GM12878 (cell line): ENCODE results near the gene SLC25A42. TPM values are rescaled to one million over a fixed set of nuclear protein-coding genes. Genes with fewer than 3 reads are reported as not detected.

Experiments
- ATAC-seq: fragments of 200-7000 bp; cut with Tn5 transposase; 3 replicates; pipeline ENCODE4 v1.9.1; 2020; ENCODE audit warnings: mild to moderate bottlenecking, moderate library complexity
- BruUV-seq: library from RNA; stranded (reverse); fragments of 400-500 nt; replicated peaks from 2 replicates; lab custom pipeline; 2021; lab: Mats Ljungman, UMichigan
- CTCF ChIA-PET: fragments of 300-600 bp; sonication (Branson Sonifier 250); formaldehyde crosslinking; extraction: SDS; loops from one replicate; lab custom pipeline; 2021; ENCODE audit warnings: inconsistent platforms; lab: Yijun Ruan, JAX
- POLR2A ChIA-PET: fragments of 350-600 bp; formaldehyde crosslinking; extraction: SDS; loops from one replicate; lab custom pipeline; 2021; ENCODE audit warnings: inconsistent platforms; lab: Charles Lee
- RAD21 ChIA-PET: fragments of 300-600 bp; sonication (Branson Sonifier 250); formaldehyde crosslinking; loops from one replicate; lab custom pipeline; 2023; ENCODE audit warnings: antibody characterized with exemption; ENCODE audit not compliant: unreplicated experiment; lab: Charles Lee
- SMC1A ChIA-PET: fragments of 300-600 bp; sonication (Branson Sonifier 250); formaldehyde crosslinking; loops from one replicate; lab custom pipeline; 2023; ENCODE audit not compliant: unreplicated experiment, uncharacterized antibody; lab: Charles Lee
- DNase-seq: peaks from one replicate; pipeline ENCODE4 v3.0.0-alpha.2; 2011; ENCODE audit warnings: low read depth, low spot score
- FAIRE-seq: peaks from 3 replicates; lab custom pipeline; 2011; peaks lifted over from hg19 to GRCh38; lab: Jason Lieb, UNC
- H2AFZ ChIP-seq: 2 replicates; pipeline ENCODE4 v1.6.0; 2011; ENCODE audit warnings: low read depth, low read length, control low read depth; ENCODE audit not compliant: control insufficient read depth
- H3K27ac ChIP-seq: 2 replicates; pipeline ENCODE4 v1.5.1; 2011; ENCODE audit warnings: control low read depth; ENCODE audit not compliant: control insufficient read depth, insufficient read depth
- H3K27me3 ChIP-seq, 2 experiments: replicated peaks in 1 of 2; 2 replicates each; pipeline versions ENCODE4 v1.6.0 to v1.6.1; 2011; ENCODE audit warnings: low read length in 1 of 2; ENCODE audit not compliant: control insufficient read depth in 2 of 2, insufficient read depth in 2 of 2
- H3K36me3 ChIP-seq, 2 experiments: 2 replicates each; pipeline ENCODE4 v1.5.1; 2011; ENCODE audit warnings: low read length in 1 of 2; ENCODE audit not compliant: control insufficient read depth in 2 of 2, insufficient read depth in 2 of 2
- H3K4me1 ChIP-seq: 2 replicates; pipeline ENCODE4 v1.6.1; 2011; ENCODE audit warnings: mild to moderate bottlenecking, low read length, moderate library complexity, mixed read lengths; ENCODE audit not compliant: control insufficient read depth, insufficient read depth
- H3K4me2 ChIP-seq: 2 replicates; pipeline ENCODE4 v1.6.0; 2011; ENCODE audit warnings: control low read depth; ENCODE audit not compliant: control insufficient read depth, insufficient read depth
- H3K4me3 ChIP-seq: fragments of 200-600 bp; sonication (generic); 2 replicates; pipeline ENCODE4 v1.5.1; 2016
- H3K79me2 ChIP-seq: 2 replicates; pipeline ENCODE4 v1.6.0; 2011; ENCODE audit warnings: low read length; ENCODE audit not compliant: control insufficient read depth, insufficient read depth
- H3K9ac ChIP-seq: 2 replicates; pipeline ENCODE4 v1.8.0; 2011; ENCODE audit warnings: low read length, control low read depth, mixed read lengths; ENCODE audit not compliant: control insufficient read depth, insufficient read depth
- H3K9me3 ChIP-seq: replicated peaks from 3 replicates; pipeline ENCODE4 v1.5.1; 2011; ENCODE audit warnings: mild to moderate bottlenecking, low read length; ENCODE audit not compliant: control insufficient read depth, insufficient read depth
- H4K20me1 ChIP-seq: 2 replicates; pipeline ENCODE4 v1.6.0; 2011; ENCODE audit not compliant: control insufficient read depth, insufficient read depth
- BMI1 ChIP-seq: fragments of 450-650 bp; IDR thresholded peaks from 2 replicates; pipeline ENCODE4 v1.6.1; 2016; ENCODE audit warnings: mild to moderate bottlenecking, moderate library complexity, borderline replicate concordance
- CTCF ChIP-seq, 3 experiments: IDR thresholded peaks in 2 of 3; conservative IDR thresholded peaks in 1 of 3; 2 replicates each; pipeline ENCODE4 v1.5.1; 2011; ENCODE audit warnings: low read depth in 3 of 3, low read length in 3 of 3, mild to moderate bottlenecking in 3 of 3, control low read depth in 2 of 3, moderate library complexity in 2 of 3, inconsistent platforms in 1 of 3, mixed read lengths in 1 of 3; ENCODE audit not compliant: control insufficient read depth in 2 of 3, insufficient read depth in 1 of 3; ENCODE audit errors: extremely low read depth in 1 of 3
- ELK1 ChIP-seq: IDR thresholded peaks from 2 replicates; pipeline ENCODE4 v1.6.1; 2012; ENCODE audit warnings: low read depth, low read length, improper control_type of control experiment
- IKZF1 ChIP-seq: fragments of 450-650 bp; conservative IDR thresholded peaks from 2 replicates; pipeline ENCODE4 v1.6.1; 2017; ENCODE audit warnings: antibody characterized with exemption, mild to moderate bottlenecking
- MXI1 ChIP-seq: fragments of 150-350 bp; IDR thresholded peaks from 2 replicates; pipeline ENCODE4 v1.6.1; 2011; ENCODE audit warnings: low read depth, mild to moderate bottlenecking, inconsistent platforms, low read length, improper control_type of control experiment
- POU2F2 ChIP-seq: IDR thresholded peaks from 3 replicates; pipeline ENCODE4 v1.6.1; 2011; ENCODE audit warnings: low read depth, mild to moderate bottlenecking, low read length, borderline replicate concordance
- RAD21 ChIP-seq: IDR thresholded peaks from 2 replicates; pipeline ENCODE4 v1.6.1; 2011; ENCODE audit warnings: mild to moderate bottlenecking, low read depth, low read length, moderate library complexity; ENCODE audit not compliant: insufficient read depth
- SMC3 ChIP-seq: IDR thresholded peaks from 2 replicates; pipeline ENCODE4 v1.6.1; 2011; ENCODE audit warnings: low read length, improper control_type of control experiment, borderline replicate concordance
- TCF3 ChIP-seq: IDR thresholded peaks from 2 replicates; pipeline ENCODE4 v1.6.1; 2012; ENCODE audit warnings: low read depth, mild to moderate bottlenecking, low read length, borderline replicate concordance; ENCODE audit not compliant: insufficient read depth
- YY1 ChIP-seq: IDR thresholded peaks from 2 replicates; pipeline ENCODE4 v1.6.1; 2011; ENCODE audit warnings: low read depth, mild to moderate bottlenecking, low read length
- WGBS: methylation state at CpG from one replicate; pipeline ENCODE4 v1.1.6; 2016; ENCODE audit warnings: low lambda C conversion rate; ENCODE audit not compliant: insufficient replicate concordance, insufficient coverage; ENCODE audit errors: missing lambda C conversion rate; 5-methylcytosine and 5-hydroxymethylcytosine counted together
- in situ Hi-C: fragments of 300-500 bp; cut with MboI; formaldehyde crosslinking; loops from 9 replicates; pipeline ENCODE4 v1.14.3; 2018; ENCODE audit warnings: mixed read lengths
- intact Hi-C: fragments of 100-400 bp; cut with micrococcal nuclease; formaldehyde crosslinking; loops from one replicate; pipeline ENCODE4 v1.14.2; 2022; ENCODE audit not compliant: unreplicated experiment
- polyA plus RNA-seq, 11 experiments: library from polyadenylated mRNA; depleted of rRNA in 4 of 11; unstranded in 6 of 11; stranded (reverse) in 5 of 11; fragments of >200 nt; fragmentation: Nextera tagmentation in 4 of 11; fragmentation: Illumina TruSeq in 1 of 11; extraction: Ambion mirVana in 4 of 11; extraction: Trizol in 1 of 11; gene quantifications; 1 replicate in 1 of 11; 2 replicates in 10 of 11; pipeline versions ENCODE4 v1.2.1 to v1.2.3, GENCODE V29; 2011 to 2016; ENCODE audit warnings: inconsistent platforms in 2 of 11, missing spikeins in 2 of 11, low read depth in 1 of 11
- total RNA-seq, 4 experiments: library from RNA; depleted of rRNA in 3 of 4; stranded (reverse); fragments of >200 nt in 3 of 4; fragmentation: Illumina TruSeq in 1 of 4; extraction: Trizol in 1 of 4; gene quantifications; 2 replicates each; pipeline versions ENCODE4 v1.2.1 to v1.2.3, GENCODE V29; 2013 to 2021

Gene SLC25A42
- total and polyA plus RNA-seq, 10 of the 15 experiments (the other 5 are each of a cell fraction or from before 2014, with no cell fraction given) = 0.24 to 19.2 (median 9.6) TPM

GRCh38 chr19:19053508-19054314 lies 10.1 kb upstream of the SLC25A42 start:
- H3K36me3 ChIP-seq = peaks cover 30 to 42% of the 10 kb centered on the region in 2 experiments
- BruUV-seq = no TSS peak
- DNase-seq = no peak
- peak; percentile 80 for ATAC-seq
- ChIA-PET CTCF (interaction anchor here (0.6 to 3.7 kb wide), 17 partner anchors 13 to 123 kb away, joined by 3 to 24 read pairs (median 4); no protein-coding TSS in a partner anchor), RAD21 (interaction anchor here (0.8 kb wide), 1 partner anchor 62 kb away, joined by 4 read pairs; no protein-coding TSS in a partner anchor), POLR2A (no interaction called here), SMC1A (interaction anchor here (0.6 to 1.6 kb wide), 7 partner anchors 33 to 121 kb away, joined by 3 to 6 read pairs (median 3); no protein-coding TSS in a partner anchor)
- H3K27me3 ChIP-seq = no peaks in the 10 kb centered on the region
- WGBS = 93% methylated on average over 24 of the region's 25 CpGs
- no peak overlapping the region for H3K27ac ChIP-seq
- no peak overlapping the region for H3K9ac ChIP-seq
- FAIRE-seq = no peak
- in situ Hi-C loops = no loop called here
- no peaks in the 10 kb centered on the region; the same call in 1 of the 2 replicates for H4K20me1 ChIP-seq
- intact Hi-C loops = loop anchor here (1.0 to 5.0 kb wide), 2 partner anchors 59 to 86 kb away; no protein-coding TSS in a partner anchor
- no peaks in the 10 kb centered on the region for H3K4me1 ChIP-seq
- no peaks in the 10 kb centered on the region for H3K79me2 ChIP-seq
- H3K4me3 ChIP-seq = no peak overlapping the region
- H2AFZ ChIP-seq = no peak overlapping the region
- H3K4me2 ChIP-seq = no peak overlapping the region
- TF ChIP-seq CTCF (IDR thresholded peaks at IDR 0.05 in 2 of 3, conservative IDR thresholded peaks at IDR 0.05 in 1 of 3; ENCODE audit: control insufficient read depth in 2 of 3, extremely low read depth in 1 of 3, insufficient read depth in 1 of 3, low read depth in 3 of 3, low read length in 3 of 3) = peak; percentile 64 to 73 (median 66)
- no peak for TF ChIP-seq ELK1
- TF ChIP-seq MXI1 = no peak
- no peak for TF ChIP-seq BMI1
- TF ChIP-seq YY1 = 0 out of 2 replicates have a peak, but pooled peaks have one; percentile 43
- peak; percentile 83 for TF ChIP-seq RAD21
- peak; percentile 66 for TF ChIP-seq SMC3
- peak; percentile 35; the same call in 1 of the 2 replicates for TF ChIP-seq IKZF1
- no peak for TF ChIP-seq TCF3
- no peak for TF ChIP-seq POU2F2
- no peaks in the 10 kb centered on the region for H3K9me3 ChIP-seq
